Osteoblast (primary cell): Measurements from ENCODE around the gene BRF1. TPM values are rescaled to one million over a fixed set of nuclear protein-coding genes. Genes with fewer than 3 reads are reported as not detected.

Source experiments
- DNase-seq: peaks from one replicate; pipeline ENCODE4 v3.0.0; 2011; ENCODE audit warnings: low spot score, mixed read lengths; ENCODE audit not compliant: insufficient read length; ENCODE audit errors: missing footprints
- H2AFZ ChIP-seq: 2 replicates; pipeline ENCODE4 v1.6.0; 2011; ENCODE audit warnings: mild to moderate bottlenecking, low read length
- H3K27ac ChIP-seq: 2 replicates; pipeline ENCODE4 v1.5.1; 2011; ENCODE audit warnings: mild to moderate bottlenecking, low read depth, low read length, moderate library complexity
- H3K27me3 ChIP-seq: 2 replicates; pipeline ENCODE4 v1.6.0; 2012; ENCODE audit warnings: mild to moderate bottlenecking, control low read depth, inconsistent platforms, low read length, moderate library complexity; ENCODE audit not compliant: insufficient read depth
- H3K36me3 ChIP-seq: 2 replicates; pipeline ENCODE4 v1.5.1; 2011; ENCODE audit warnings: mild to moderate bottlenecking, low read length, control low read depth, moderate library complexity; ENCODE audit not compliant: insufficient read depth
- H3K4me1 ChIP-seq: 2 replicates; pipeline ENCODE4 v1.5.1; 2011; ENCODE audit warnings: mild to moderate bottlenecking, low read length, control low read depth, moderate library complexity; ENCODE audit not compliant: insufficient read depth
- H3K4me2 ChIP-seq: 2 replicates; pipeline ENCODE4 v1.6.0; 2011; ENCODE audit warnings: mild to moderate bottlenecking, low read length; ENCODE audit not compliant: insufficient read depth
- H3K4me3 ChIP-seq: fragments of 200-600 bp; sonication (generic); 3 replicates; pipeline ENCODE4 v1.5.1; 2012; ENCODE audit warnings: mild to moderate bottlenecking, low read length, inconsistent platforms; ENCODE audit not compliant: insufficient read depth
- H3K79me2 ChIP-seq: 2 replicates; pipeline ENCODE4 v1.6.0; 2012; ENCODE audit warnings: mild to moderate bottlenecking, low read length, control low read depth, inconsistent platforms; ENCODE audit not compliant: insufficient read depth
- H3K9me3 ChIP-seq: 2 replicates; pipeline ENCODE4 v1.5.1; 2011; ENCODE audit warnings: low read depth, low read length, control low read depth
- H4K20me1 ChIP-seq: 2 replicates; pipeline ENCODE4 v1.6.0; 2012; ENCODE audit warnings: mild to moderate bottlenecking, low read length, control low read depth; ENCODE audit not compliant: insufficient read depth
- total RNA-seq: library from RNA; depleted of rRNA; stranded (reverse); fragments of >200 nt; gene quantifications from 2 replicates; pipeline ENCODE4 v1.2.3, GENCODE V29; 2012
- TF ChIP-seq, protein P1 (sequence below): IDR thresholded peaks from 2 replicates; pipeline ENCODE4 v1.5.1; 2011; ENCODE audit warnings: mild to moderate bottlenecking, low read depth, low read length, moderate library complexity; ENCODE audit errors: extremely low read depth

Gene BRF1
- total RNA-seq, 1 donor, result 34.4 TPM

DNA sequence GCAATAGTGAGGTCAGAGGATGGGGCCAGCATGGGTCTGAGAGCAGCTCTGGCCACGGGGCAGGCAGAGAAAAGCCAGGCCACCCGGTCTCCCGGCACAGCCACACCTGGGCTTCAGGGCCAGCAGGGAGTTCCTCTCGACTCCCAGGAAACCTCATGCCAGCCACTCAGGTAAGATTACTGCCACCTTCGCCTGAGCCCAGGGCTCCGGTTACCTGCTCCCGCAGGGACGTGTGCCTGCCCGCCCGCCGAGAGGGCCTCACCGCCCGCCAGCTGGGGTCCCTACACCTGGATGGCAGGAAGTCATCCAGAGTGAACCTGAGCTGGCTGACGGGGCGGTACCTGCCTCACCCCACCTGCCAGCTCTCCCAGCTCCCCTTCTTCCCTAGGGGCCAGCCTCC lies 139.5 kb downstream of the BRF1 start:
- DNase-seq, result no peak
- TF ChIP-seq, protein P1, sequence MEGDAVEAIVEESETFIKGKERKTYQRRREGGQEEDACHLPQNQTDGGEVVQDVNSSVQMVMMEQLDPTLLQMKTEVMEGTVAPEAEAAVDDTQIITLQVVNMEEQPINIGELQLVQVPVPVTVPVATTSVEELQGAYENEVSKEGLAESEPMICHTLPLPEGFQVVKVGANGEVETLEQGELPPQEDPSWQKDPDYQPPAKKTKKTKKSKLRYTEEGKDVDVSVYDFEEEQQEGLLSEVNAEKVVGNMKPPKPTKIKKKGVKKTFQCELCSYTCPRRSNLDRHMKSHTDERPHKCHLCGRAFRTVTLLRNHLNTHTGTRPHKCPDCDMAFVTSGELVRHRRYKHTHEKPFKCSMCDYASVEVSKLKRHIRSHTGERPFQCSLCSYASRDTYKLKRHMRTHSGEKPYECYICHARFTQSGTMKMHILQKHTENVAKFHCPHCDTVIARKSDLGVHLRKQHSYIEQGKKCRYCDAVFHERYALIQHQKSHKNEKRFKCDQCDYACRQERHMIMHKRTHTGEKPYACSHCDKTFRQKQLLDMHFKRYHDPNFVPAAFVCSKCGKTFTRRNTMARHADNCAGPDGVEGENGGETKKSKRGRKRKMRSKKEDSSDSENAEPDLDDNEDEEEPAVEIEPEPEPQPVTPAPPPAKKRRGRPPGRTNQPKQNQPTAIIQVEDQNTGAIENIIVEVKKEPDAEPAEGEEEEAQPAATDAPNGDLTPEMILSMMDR, result no peak
- no peaks in the 10 kb centered on the region for H3K36me3 ChIP-seq

GRCh38 chr14:105160776-105161175 lies 140.0 kb downstream of the BRF1 start:
- Histone ChIP-seq H3K9me3 (no peaks in the 10 kb centered on the region), H3K4me3 (no peak overlapping the region), H2AFZ (no peak overlapping the region), H4K20me1 (no peaks in the 10 kb centered on the region), H3K27ac (no peak overlapping the region), H3K36me3 (no peaks in the 10 kb centered on the region), H3K79me2 (no peaks in the 10 kb centered on the region), H3K4me2 (no peak overlapping the region), H3K27me3 (no peaks in the 10 kb centered on the region), H3K4me1 (no peaks in the 10 kb centered on the region)
- TF ChIP-seq, protein P1, result no peak
- no peak for DNase-seq

More for the DNA sequence above, 139.5 kb downstream of the BRF1 start:
- Histone ChIP-seq H4K20me1 (no peaks in the 10 kb centered on the region), H3K4me2 (no peak overlapping the region), H3K4me1 (no peaks in the 10 kb centered on the region), H2AFZ (no peak overlapping the region), H3K27me3 (no peaks in the 10 kb centered on the region), H3K4me3 (no peak overlapping the region), H3K79me2 (no peaks in the 10 kb centered on the region), H3K9me3 (no peaks in the 10 kb centered on the region), H3K27ac (no peak overlapping the region)

GRCh38 chr14:105159344-105159743 lies 141.5 kb downstream of the BRF1 start:
- H3K4me1 ChIP-seq, result no peaks in the 10 kb centered on the region
- no peaks in the 10 kb centered on the region for H3K36me3 ChIP-seq
- no peaks in the 10 kb centered on the region for H3K79me2 ChIP-seq
- H3K4me2 ChIP-seq, result no peak overlapping the region
- H2AFZ ChIP-seq, result no peak overlapping the region
- H4K20me1 ChIP-seq, result no peaks in the 10 kb centered on the region
- no peak overlapping the region for H3K27ac ChIP-seq
- TF ChIP-seq, protein P1, result no peak
- H3K27me3 ChIP-seq, result no peaks in the 10 kb centered on the region
- no peak for DNase-seq
- H3K4me3 ChIP-seq, result no peak overlapping the region
- H3K9me3 ChIP-seq, result no peaks in the 10 kb centered on the region

Other genes starting within 250 kb of the BRF1 start
- under 0.01 TPM in 2 replicates for gene GPR132, start 235.6 kb downstream of the BRF1 start, total RNA-seq
- 1.8 and 3.3 TPM in 2 replicates for gene JAG2, start 132.2 kb downstream of the BRF1 start, total RNA-seq
- gene NUDT14, start 119.7 kb downstream of the BRF1 start, total RNA-seq, result 13.6 and 15.9 TPM in 2 replicates
- gene BTBD6, start 52.5 kb downstream of the BRF1 start, total RNA-seq, result 54.3 and 60.1 TPM in 2 replicates
- 81.1 and 81.3 TPM in 2 replicates for gene PACS2, start 13.7 kb upstream of the BRF1 start, total RNA-seq
- under 0.01 and 0.29 TPM in 2 replicates for gene TEX22, start 97.5 kb upstream of the BRF1 start, total RNA-seq
- gene MTA1, start 118.8 kb upstream of the BRF1 start, total RNA-seq, result 60.4 TPM in 2 replicates
- 31.5 and 43.8 TPM in 2 replicates for gene CRIP2, start 173.8 kb upstream of the BRF1 start, total RNA-seq
- gene CRIP1, start 185.9 kb upstream of the BRF1 start, total RNA-seq, result 5.0 and 8.7 TPM in 2 replicates
- 3.2 and 5.1 TPM in 2 replicates for gene TEDC1, start 190.2 kb upstream of the BRF1 start, total RNA-seq
- 1.8 and 2.7 TPM in 2 replicates for gene TMEM121, start 225.6 kb upstream of the BRF1 start, total RNA-seq